ENCODE results near the gene SPAM1.
"Not testable (repeated sequence)": the region's sequence is repeated elsewhere in the genome, so short reads cannot be mapped to it uniquely, and the experiment has no call there.

SPAM1 gene

GRCh38 chr7:123958186-123958703 is 33.2 kb downstream of the SPAM1 start:
- no peak for DNase-seq

- no peak for DNase-seq
Measured at GRCh38 chr7:123961771-123962170, 36.7 kb downstream of the SPAM1 start.

GRCh38 chr7:123966936-123967335 is 41.9 kb downstream of the SPAM1 start:
- DNase-seq = no peak

- DNase-seq = no peak
Measured at GRCh38 chr7:123972045-123972444, 47.0 kb downstream of the SPAM1 start.

- no peak for DNase-seq
Measured at GRCh38 chr7:123972831-123973230, 47.8 kb downstream of the SPAM1 start.

- DNase-seq = no peak
Measured at GRCh38 chr7:123974326-123974908, 49.4 kb downstream of the SPAM1 start.

- DNase-seq = no peak
Measured at GRCh38 chr7:123975084-123975483, 50.0 kb downstream of the SPAM1 start.

- DNase-seq = no peak
Measured at GRCh38 chr7:123977081-123977480, 52.0 kb downstream of the SPAM1 start.

GRCh38 chr7:123979876-123980275 is 54.8 kb downstream of the SPAM1 start:
- no peak for DNase-seq

GRCh38 chr7:123987445-123987844 is 62.4 kb downstream of the SPAM1 start:
- no peak for DNase-seq

GRCh38 chr7:123992913-123993518 is 68.0 kb downstream of the SPAM1 start:
- no peak for DNase-seq

GRCh38 chr7:123993996-123994395 is 69.0 kb downstream of the SPAM1 start:
- DNase-seq = no peak

GRCh38 chr7:123994449-123994848 is 69.4 kb downstream of the SPAM1 start:
- no peak for DNase-seq

GRCh38 chr7:123995617-123996326 is 70.7 kb downstream of the SPAM1 start:
- no peak for DNase-seq

GRCh38 chr7:123996327-123996625 is 71.2 kb downstream of the SPAM1 start:
- DNase-seq = no peak

GRCh38 chr7:123998921-123999320 is 73.9 kb downstream of the SPAM1 start:
- no peak for DNase-seq

GRCh38 chr7:123999703-124000102 is 74.7 kb downstream of the SPAM1 start:
- no peak for DNase-seq

GRCh38 chr7:124008296-124008695 is 83.3 kb downstream of the SPAM1 start:
- DNase-seq = not testable (repeated sequence)

GRCh38 chr7:124009321-124009720 is 84.3 kb downstream of the SPAM1 start:
- no peak for DNase-seq

Data from fibroblast of skin of scalp (primary cell).